Measurements from ENCODE around the gene COL9A3.
"Not testable (repeated sequence)": the region's sequence is repeated elsewhere in the genome, so short reads cannot be mapped to it uniquely, and the experiment has no call there.

The COL9A3 gene

DNA sequence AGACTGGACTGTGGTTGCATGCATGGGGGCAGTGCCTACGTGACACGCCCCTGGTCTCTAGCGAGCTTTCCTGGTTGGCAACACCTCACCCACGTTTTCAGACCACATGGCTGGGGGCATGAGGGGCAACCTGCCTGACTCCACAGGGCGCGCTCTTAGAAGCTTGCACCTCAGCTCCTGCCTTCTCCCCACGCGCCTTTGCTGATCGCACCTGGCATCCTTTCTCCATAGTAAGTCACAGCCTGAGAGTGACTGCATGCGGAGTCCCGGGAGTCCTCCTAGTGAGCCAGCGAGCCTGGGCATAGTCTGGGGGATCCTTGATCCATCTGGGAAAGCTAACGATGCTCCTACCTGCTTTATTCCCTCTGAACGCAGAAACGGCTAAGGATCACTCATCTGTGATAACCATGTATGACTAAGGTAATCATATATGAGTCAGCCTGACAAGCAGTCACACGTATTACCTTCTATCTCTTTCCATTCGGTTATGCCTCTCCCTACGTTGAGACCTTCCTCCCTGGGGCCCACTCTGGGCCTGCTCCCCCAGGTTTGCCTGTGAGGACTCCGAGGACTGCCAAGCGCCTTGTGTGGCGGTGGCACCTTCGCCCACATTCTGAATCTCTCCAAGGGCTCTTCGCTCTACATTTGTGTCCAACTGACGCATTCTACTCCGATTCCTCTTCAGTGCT is 40.2 kb downstream of the COL9A3 start:
- no peak for DNase-seq (ENCODE audit: low spot score)

DNA sequence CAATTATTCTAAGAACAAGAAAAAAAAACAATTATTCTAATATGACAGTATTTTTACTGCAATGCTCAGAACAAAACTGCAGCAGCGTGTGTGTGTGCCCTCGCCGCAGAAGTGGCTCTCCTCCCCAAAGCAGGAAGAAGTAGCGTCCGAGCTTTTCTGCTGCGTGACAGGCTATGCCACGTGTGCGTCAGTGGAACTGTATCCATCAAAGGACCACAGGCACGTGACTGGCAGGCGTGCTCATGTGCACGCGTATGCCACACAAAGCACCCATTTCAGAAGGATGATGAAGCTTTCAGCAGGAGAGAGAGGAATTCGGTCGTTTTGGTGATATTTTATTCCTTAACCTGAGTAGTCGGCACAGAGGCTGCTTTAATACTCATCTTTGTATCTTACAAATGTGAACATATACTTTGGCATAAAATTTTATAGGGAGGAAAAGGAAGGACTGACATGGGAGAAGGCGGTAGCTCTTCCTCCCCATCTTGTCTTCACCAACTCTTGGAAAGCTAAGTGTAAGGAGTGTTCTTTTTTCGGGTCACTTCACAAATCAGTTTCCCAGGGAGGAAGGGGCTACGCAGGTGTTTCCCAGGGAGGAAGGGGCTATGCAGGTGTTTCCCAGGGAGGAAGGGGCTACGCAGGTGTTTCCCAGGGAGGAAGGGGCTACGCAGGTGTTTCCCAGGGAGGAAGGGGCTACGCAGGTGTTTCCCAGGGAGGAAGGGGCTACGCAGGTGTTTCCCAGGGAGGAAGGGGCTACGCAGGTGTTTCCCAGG is 41.4 kb downstream of the COL9A3 start:
- no peak for DNase-seq (ENCODE audit: low spot score)

DNA sequence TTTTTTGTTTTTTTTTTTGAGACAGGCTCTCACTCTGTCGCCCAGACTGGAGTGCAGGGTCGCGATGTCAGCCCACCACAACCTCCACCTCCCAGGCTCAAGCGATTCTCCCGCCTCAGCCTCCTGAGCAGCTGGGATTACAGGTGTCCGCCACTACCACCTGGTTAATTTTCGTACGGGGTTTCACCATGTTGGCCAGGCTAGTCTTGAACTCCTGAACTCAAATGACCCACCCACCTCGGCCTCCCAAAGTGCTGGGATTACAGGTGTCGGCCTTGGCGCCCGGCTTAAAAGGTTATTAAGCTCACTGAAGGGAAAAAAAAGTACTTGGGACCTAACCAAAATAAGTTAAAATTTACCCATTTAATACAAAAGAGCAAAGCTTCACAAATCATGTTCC is 42.9 kb downstream of the COL9A3 start:
- no peak for DNase-seq (ENCODE audit: low spot score)

DNA sequence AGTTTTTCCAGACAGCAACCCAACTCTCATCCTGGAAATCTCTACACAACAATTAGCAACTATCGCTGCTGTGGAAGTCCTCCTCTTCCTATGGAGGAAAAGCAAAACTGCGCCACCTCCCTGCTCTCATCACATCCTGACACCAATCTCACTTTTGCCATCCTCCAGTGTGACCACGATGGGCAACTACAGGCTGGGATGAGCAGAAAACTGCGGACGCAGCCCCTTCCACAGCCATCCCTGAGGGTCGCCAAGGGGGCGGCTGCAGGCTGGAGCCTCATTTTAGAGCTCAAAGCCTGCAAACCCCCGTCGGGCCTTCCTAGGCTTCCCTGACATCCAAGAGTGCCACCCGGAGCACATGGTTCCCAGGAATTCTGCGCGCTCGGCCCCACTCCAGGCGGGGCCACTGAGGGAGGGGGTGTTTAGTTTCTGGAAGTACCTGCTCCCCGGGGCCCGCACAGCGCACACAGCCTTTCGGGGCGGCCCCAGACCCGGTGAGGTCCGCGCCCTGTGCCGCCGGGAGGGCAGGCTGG is 43.6 kb downstream of the COL9A3 start:
- DNase-seq (ENCODE audit: low spot score): no peak

DNA sequence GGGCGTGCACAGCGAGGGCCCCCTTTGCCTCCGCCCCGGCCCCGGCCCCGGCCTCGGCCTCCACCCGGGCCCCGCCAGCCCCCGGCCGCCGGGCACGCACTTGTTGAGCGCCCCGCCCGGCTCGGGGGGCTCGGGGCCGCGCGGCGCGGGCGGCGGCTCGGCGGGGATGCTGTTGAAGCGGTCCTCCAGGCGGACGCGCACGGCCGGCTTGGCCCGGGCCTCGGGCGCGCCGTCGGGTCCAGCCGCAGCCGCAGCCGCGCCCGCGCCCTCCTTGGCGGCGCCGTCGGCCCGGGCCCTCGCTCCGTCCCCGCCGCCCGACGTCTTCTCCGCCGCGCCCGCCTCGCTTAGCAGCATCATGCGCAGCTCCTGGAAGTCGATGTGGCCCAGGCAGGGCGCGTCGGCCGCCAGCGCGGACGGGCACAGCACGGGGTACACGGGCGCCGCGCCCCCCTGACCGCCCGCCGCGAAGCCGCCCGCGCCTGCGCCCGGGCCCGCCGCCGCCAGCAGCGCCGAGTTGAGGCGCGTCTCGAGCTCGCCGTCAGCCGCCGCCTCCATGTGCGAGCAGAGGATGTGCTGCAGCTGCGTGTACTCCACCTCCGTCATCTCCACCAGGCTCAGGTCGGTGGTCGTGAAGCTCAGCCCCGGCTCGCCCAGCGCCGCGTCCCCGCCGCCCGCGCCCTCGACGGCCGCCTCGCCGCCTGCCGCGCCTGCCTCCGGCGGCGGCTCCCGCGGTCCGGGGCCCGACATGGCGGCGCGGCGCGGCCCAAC is 44.3 kb downstream of the COL9A3 start:
- DNase-seq (ENCODE audit: low spot score): no peak

DNA sequence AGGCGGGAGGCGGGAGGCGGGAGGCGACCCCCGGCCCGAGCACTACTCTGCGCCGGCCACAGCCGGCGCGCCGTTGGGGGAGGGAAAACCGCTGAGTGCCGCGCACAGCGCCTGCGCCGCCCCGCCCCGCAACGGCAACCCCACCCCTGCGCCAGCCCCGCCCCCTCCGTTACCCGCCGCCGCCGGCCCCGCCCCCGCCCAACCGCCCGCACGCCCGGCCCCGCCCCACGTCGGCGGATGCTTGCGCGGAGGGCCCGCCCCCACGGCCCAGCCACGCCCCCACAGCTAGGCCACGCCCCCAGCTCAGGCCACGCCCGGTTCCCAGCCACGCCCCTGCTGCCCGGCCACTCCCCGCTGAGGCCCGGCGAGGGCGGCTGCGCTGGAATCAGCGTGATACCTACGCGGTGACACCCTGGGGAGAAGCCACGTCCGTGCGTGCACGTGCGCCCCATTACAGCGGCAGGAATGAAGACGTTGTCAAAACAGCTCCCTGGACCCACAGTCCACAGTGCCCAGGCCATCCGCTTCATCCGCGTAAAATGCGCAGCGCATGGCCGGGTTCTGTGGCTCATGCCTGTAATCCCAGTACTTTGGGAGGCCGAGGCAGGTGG is 45.0 kb downstream of the COL9A3 start, which contains the start of gene TCFL5:
TCFL5 (minus strand) TSS at position 97 of the 611 bp plus-strand sequence. CDS start 152 bp downstream, outside the sequence.
- DNase-seq (ENCODE audit: low spot score): peak; percentile 99

DNA sequence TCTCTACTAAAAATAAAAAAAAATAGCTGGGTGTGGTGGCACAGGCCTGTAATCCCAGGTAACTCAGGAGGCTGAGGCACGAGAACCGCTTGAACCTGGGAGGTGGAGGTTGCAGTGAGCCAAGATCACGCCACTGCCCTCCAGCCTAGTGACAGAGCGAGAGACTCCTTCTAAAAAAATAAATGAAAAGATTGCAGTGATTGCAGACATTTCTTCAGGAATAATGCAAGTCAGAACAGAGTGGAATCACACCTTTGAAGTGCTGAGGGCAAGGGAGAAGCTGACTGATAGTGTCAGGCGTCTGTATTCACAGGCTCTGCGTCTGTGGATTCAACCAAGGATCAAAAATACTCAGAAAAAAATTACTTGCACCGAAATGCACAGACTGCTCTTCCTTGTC is 47.4 kb downstream of the COL9A3 start:
- DNase-seq (ENCODE audit: low spot score): no peak

DNA sequence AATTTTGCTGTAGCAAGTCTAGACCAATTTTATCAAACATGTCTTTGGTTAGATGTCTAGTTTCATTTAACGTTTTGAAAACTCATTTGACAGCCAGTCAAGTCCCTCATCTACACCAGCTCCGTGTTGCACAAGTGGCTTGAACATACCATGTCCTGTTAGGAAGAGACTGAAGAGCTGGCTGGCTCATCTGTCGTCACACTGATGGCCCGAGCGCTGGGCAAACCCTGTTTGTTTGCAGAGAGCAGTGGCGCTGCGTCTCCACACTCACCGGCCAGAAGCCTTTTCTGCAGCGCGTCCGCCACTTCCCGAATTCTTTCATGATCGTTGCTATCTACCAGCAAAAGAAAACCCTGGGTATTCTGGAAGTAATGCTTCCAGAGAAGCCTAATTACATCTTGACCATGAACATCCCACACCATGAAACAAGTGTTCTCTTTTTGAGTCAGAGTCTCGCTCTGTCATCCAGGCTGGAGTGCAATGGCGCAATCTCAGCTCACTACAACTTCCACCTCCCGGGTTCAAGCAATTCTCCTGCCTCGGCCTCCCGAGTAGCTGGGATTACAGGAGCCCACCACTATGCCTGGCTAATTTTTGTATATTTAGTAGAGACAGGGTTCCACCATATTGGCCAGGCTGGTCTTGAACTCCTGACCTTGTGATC is 55.5 kb downstream of the COL9A3 start:
- DNase-seq (ENCODE audit: low spot score): no peak

DNA sequence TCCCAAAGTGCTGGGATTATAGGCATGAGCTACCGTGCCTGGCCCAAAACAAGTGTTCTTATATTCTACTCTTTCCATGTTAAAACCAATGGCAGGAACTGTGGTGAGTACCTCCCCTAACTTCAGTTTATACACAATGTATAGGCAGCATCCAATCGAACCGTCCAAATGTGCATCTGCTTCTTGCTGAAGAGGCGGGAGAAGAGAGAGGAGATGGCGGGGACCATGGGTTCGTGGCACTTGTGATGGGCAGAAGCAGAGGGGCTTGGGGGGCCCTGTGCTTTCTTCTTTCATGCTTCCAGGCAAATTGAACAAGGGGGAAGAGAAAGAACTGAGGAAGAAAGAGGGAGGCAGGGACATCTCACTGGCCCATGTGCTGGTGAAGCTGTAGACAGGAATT is 56.0 kb downstream of the COL9A3 start:
- no peak for DNase-seq (ENCODE audit: low spot score)

DNA sequence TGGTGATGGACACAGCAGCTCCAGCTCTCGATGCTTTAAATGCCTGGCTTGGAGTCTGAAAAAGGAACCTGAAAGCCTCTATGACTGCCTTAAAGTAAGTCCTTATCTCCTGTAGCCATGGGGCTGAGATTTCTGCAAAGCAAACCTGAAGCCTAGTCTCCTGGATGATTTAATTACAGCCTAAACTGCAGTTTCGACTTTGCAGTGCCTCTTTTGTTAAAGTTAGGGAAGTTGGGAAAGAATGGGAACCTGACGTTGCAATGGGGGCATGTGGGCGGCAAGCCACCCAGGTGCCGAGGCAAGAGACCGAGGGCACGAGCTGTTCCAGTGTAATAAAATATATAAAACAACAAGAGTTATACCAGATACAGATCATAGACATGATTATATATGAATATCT is 56.4 kb downstream of the COL9A3 start:
- DNase-seq (ENCODE audit: low spot score): no peak

DNA sequence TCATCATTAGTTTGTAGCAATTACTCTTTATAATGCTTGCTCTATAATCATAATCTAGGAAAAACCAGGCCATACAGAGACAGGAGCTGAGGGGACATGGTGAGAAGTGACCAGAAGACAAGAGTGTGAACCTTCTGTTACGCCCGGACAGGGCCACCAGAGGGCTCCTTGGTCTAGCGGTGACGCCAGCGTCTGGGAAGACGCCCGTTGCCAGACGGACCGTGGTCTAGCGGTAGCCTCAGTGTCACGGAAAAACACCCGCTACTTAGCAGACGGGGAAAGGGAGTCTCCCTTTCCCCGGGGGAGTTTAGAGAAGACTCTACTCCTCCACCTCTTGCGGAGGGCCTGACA is 56.8 kb downstream of the COL9A3 start:
- not testable (repeated sequence) for DNase-seq (ENCODE audit: low spot score)

DNA sequence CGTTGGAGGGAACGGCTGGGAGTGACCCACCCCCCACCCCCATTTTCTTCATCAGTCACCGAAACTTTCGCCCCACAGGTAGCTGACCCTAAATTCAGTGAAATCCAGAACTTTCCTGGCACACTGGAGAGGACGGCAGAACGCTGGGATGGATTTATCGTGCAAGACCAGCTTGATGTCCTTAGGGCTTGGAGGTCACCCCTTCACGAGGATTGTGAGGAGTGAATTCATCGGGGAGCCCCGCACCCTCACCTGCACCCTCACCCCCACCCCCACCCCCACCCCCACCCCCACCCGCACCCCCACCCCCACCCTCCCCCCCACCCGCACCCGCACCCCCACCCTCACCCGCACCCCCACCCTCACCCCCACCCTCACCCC is 58.1 kb downstream of the COL9A3 start:
- no peak for DNase-seq (ENCODE audit: low spot score)

DNA sequence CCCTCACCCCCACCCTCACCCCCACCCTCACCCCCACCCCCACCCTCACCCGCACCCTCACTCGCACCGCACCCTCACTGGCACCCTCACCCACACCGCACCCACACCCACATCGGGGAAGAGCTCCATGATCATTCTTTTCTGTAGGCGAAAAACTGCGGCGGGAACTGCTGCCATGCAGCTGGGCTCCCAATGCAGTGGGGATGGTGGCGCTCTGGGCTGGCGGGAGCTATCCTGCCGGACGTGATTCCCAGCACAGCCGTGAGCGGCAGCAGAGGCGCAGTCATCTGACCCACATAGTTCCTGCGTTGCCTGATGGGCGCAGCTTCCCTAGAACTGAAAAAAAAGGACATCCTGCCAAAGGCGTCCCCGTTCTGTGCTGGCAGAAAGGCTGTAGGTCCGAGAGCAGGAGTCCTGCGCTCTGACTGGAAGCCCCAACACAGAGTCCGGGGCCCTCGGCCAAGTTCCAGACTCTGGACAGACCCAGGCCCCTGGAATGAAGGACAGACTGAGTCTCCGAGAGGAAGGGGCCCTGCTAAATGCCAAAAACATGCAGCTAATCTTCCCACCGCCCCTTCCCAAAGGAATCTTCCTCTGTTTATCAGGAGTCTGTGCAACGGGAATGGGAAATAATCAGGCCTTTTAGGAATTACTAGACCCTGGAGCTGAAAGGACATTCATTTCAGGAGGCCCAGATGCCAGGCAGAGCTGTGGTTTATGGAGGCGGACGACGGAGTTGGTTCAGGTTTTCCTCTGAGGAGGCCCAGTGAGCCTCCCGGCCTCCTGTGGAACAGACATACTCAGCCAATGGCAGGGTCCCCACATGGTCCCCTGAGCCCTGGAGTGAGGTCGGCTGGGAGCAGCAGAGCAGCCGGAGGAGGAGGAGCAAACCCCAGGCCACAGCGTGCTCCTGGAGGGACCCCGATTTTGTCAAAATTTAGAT is 58.8 kb downstream of the COL9A3 start:
- DNase-seq (ENCODE audit: low spot score): peak; percentile 93

DNA sequence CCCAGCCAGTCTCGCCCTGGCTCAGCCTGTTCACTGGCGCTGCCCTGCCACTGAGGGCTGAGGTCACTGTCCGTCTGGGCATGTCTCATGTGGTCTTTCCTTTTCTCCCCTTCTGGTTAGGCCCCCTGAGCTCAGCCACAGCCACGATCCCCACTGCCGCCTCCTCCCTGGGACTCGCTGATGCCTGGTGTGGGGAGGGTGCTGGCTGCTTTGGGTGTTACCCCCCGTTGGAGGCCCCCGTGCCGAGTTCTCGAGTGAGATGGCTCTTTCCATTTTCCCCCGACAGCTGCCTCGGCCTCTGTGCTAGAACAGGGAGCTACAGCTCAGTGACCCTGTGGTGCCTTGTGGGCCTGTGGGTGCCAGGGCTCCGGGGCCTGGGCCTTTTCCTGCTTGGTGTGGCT is 59.7 kb downstream of the COL9A3 start:
- DNase-seq (ENCODE audit: low spot score): no peak

DNA sequence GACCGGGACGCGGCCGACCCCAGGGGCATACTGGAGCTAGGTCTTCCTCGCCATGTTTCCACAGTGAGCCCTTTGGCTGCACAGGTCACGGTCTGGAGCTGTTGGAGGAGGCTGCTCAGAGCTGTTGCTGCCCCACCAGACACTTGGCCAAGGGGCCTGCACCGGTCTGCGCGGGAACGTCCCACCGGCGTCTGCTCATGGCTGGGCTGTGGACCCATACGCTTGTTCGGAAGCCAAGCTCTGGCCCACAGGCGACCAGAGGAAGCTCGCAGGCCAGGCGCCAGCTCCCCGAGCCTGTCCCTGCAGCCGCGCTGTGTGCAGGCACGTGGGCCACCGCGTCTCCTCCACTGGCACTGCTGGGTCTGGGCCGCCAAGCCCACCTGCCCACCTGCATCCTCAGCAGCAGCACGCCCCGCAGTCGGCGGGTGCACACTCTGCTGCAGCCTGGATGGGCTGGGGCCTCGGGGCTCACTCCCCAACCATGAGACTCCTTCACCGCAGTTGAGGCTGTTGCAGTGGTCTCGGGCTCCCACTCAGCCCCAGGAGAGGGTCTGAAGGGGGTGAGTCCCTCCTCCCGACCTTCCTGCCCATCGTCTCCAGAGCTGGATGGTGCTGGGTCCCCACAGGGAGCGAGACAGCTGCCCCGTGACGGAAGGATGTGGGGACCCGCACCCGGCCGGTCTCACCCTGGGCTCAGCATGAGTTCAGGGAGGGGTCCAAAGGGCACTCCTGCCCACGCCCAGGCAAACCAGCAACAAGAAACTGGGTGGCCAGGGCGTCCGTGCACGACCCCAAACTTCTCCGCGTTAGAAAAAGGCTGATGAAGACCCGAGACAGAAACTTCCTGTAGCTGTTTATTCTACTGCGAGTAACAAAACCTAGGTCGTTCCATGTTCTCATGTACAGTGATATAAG is 60.3 kb downstream of the COL9A3 start:
- peak; percentile 75 for DNase-seq (ENCODE audit: low spot score)

DNA sequence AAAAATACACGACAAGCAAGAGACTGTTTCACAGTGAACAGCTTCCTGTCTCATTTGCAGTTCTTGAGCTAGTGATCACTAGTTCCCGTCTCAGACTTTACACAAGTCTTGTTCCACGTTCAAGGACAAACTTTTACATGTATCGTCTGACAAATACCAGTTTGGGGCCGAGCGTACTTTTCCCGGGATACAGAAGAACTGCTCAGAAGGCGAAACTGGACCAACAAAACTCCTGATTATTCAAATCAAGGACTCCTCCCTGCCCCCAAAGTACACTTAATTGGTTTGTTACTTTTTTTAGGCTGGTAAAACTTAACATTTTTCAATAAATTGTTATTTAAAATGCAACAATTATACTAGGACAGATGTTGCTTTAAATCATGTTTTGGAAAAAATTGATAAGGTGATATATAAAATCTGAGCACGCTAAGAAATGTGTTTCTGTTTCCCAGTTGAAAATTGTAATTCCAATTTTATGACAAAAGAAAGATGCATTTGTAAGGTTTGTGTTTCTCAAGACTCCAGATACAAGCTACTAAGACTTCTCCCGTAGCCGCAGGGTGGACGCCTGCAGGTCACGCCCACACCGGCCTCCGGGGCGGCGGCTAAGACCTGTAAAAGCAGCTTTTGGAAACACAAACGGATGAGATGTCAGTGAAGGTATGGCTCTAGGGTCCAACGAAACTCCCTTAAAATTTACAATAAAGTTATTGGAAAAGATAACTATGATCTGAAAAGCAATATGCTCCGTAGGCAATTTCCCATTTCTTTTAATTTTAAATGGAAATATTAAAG is 61.6 kb downstream of the COL9A3 start:
- DNase-seq (ENCODE audit: low spot score): no peak

DNA sequence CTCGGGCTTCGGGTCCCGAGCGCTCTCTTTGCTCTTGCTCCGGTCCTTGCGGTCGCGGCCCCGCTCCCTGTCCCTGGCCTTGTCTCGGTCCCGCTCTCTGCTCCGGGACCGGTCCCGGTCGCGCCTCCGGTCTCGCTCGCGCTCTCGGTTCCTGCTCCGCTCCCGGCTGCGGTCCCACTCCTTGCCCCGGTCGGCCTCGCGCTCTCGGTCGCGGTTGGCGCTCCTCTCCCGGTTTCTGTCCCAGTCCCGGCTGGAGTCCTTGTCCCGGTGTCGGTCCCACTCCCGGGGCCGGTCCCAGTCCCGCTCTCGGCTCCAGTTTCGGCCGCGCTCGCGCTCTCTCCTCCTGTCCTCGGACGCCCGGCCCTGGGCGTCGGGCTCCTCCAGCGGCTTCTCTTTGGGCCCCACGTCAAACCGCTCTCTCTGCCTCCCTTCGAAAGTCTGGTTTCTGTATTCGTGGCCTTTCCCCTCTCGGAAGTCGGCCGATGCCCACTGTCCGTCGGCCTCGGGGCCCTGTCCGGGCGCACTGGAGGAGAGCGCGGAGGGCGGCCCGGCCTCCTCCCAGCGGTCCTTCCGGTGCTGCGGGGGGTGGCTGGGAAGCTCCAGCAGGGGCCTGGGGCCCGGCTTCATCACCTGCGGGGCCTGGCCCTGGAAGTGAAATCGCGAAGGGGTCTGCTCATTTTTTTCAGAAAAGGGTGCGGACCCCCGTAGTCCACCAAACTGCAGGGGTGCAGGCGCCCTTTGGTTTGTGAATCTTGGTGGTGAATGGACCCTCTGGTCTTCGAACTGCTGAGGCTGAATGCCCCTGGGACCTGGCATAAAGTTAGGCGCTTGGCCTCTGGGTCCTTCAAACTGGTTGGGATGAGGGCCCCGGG is 62.7 kb downstream of the COL9A3 start:
- DNase-seq (ENCODE audit: low spot score): no peak

Data from AG08396 (cell line).